Hepatocyte (in vitro differentiated cells): Measurements from ENCODE around the gene VCL. TPM values are rescaled to one million over a fixed set of nuclear protein-coding genes. Genes with fewer than 3 reads are reported as not detected.

Experiments used
- DNase-seq: peaks from one replicate; pipeline ENCODE4 v3.0.0-alpha.2; 2016; ENCODE audit warnings: low spot score
- H2AFZ ChIP-seq: fragments of 200-600 bp; sonication (generic); 2 replicates; pipeline ENCODE4 v1.6.0; 2016; ENCODE audit warnings: antibody characterized with exemption, mild to moderate bottlenecking
- H3K27ac ChIP-seq: fragments of 200-600 bp; sonication (generic); 2 replicates; pipeline ENCODE4 v1.5.1; 2016; ENCODE audit warnings: mild to moderate bottlenecking
- H3K27me3 ChIP-seq: fragments of 200-600 bp; sonication (generic); 2 replicates; pipeline ENCODE4 v1.6.1; 2016
- H3K36me3 ChIP-seq: fragments of 200-600 bp; sonication (generic); replicated peaks from 2 replicates; pipeline ENCODE4 v1.5.1; 2016; ENCODE audit warnings: low read depth; ENCODE audit not compliant: insufficient read depth
- H3K4me1 ChIP-seq: fragments of 200-600 bp; sonication (generic); 2 replicates; pipeline ENCODE4 v1.5.1; 2016; ENCODE audit warnings: mild to moderate bottlenecking, moderate library complexity; ENCODE audit not compliant: insufficient read depth
- H3K4me2 ChIP-seq: fragments of 200-600 bp; sonication (generic); 2 replicates; pipeline ENCODE4 v1.6.0; 2016
- H3K4me3 ChIP-seq: fragments of 200-600 bp; sonication (generic); 2 replicates; pipeline ENCODE4 v1.5.1; 2016; ENCODE audit warnings: mild to moderate bottlenecking
- H3K79me2 ChIP-seq: fragments of 200-600 bp; sonication (generic); 2 replicates; pipeline ENCODE4 v1.6.0; 2017; ENCODE audit warnings: mild to moderate bottlenecking
- H3K9me2 ChIP-seq: fragments of 200-600 bp; sonication (generic); replicated peaks from 2 replicates; pipeline ENCODE4 v1.6.0; 2017; ENCODE audit warnings: mild to moderate bottlenecking; ENCODE audit not compliant: insufficient read depth
- H3K9me3 ChIP-seq: fragments of 200-600 bp; sonication (generic); 2 replicates; pipeline ENCODE4 v1.5.1; 2016; ENCODE audit warnings: low read depth, mild to moderate bottlenecking
- H4K20me1 ChIP-seq: fragments of 200-600 bp; sonication (generic); 2 replicates; pipeline ENCODE4 v1.6.0; 2016; ENCODE audit warnings: mild to moderate bottlenecking; ENCODE audit not compliant: insufficient read depth, poor library complexity, severe bottlenecking
- CTCF ChIP-seq: fragments of 200-600 bp; sonication (generic); IDR thresholded peaks from 2 replicates; pipeline ENCODE4 v1.5.1; 2016; ENCODE audit warnings: antibody characterized with exemption, mild to moderate bottlenecking; ENCODE audit not compliant: poor library complexity
- EZH2 ChIP-seq: fragments of 200-600 bp; sonication (generic); IDR thresholded peaks from 2 replicates; pipeline ENCODE4 v1.6.1; 2016; ENCODE audit warnings: antibody characterized with exemption, mild to moderate bottlenecking, borderline replicate concordance
- EZH2phosphoT487 ChIP-seq: fragments of 200-600 bp; sonication (generic); IDR thresholded peaks from one replicate; pipeline ENCODE4 v1.6.1; 2018; ENCODE audit warnings: antibody characterized with exemption, mild to moderate bottlenecking, low read depth, moderate library complexity; ENCODE audit not compliant: unreplicated experiment, severe bottlenecking
- WGBS: methylation state at CpG from one replicate; pipeline ENCODE4 v1.1.6; 2016; ENCODE audit warnings: low lambda C conversion rate; ENCODE audit errors: missing lambda C conversion rate; 5-methylcytosine and 5-hydroxymethylcytosine counted together
- polyA plus RNA-seq: library from polyadenylated mRNA; unstranded; fragments of >200 nt; fragmentation: Nextera tagmentation; extraction: Ambion mirVana; gene quantifications from 2 replicates; pipeline ENCODE4 v1.2.1, GENCODE V29; 2016
- total RNA-seq: library from RNA; depleted of rRNA; stranded (reverse); fragments of >200 nt; gene quantifications from 2 replicates; pipeline ENCODE4 v1.2.3, GENCODE V29; 2014

VCL gene
- total and polyA plus RNA-seq, 2 experiments from 2014 or later = 60.8 to 93.4 TPM

GRCh38 chr10:74081941-74082718 is 84.2 kb downstream of the VCL start:
- Histone ChIP-seq H3K9me2 (no peaks in the 10 kb centered on the region), H2AFZ (no peak overlapping the region), H4K20me1 (no peaks in the 10 kb centered on the region), H3K36me3 (no peaks in the 10 kb centered on the region), H3K4me1 (peaks cover 4% of the 10 kb centered on the region), H3K4me3 (no peak overlapping the region), H3K27ac (no peak overlapping the region), H3K4me2 (no peak overlapping the region), H3K27me3 (no peaks in the 10 kb centered on the region), H3K79me2 (no peaks in the 10 kb centered on the region), H3K9me3 (no peaks in the 10 kb centered on the region)
- WGBS = 88% methylated on average over 5 of the region's 5 CpGs
- DNase-seq = no peak
- TF ChIP-seq EZH2phosphoT487 (no peak), EZH2 (no peak), CTCF (no peak)

GRCh38 chr10:74083304-74083703 is 85.4 kb downstream of the VCL start:
- Histone ChIP-seq H3K36me3 (no peaks in the 10 kb centered on the region), H3K79me2 (no peaks in the 10 kb centered on the region), H3K27me3 (no peaks in the 10 kb centered on the region), H4K20me1 (no peaks in the 10 kb centered on the region), H3K27ac (no peak overlapping the region), H3K4me3 (no peak overlapping the region), H2AFZ (no peak overlapping the region), H3K9me2 (no peaks in the 10 kb centered on the region), H3K4me1 (peaks cover 4% of the 10 kb centered on the region), H3K4me2 (no peak overlapping the region), H3K9me3 (no peaks in the 10 kb centered on the region)
- TF ChIP-seq CTCF = no peak
- no peak for TF ChIP-seq EZH2
- no peak for TF ChIP-seq EZH2phosphoT487
- 96% methylated on average over 2 of the region's 2 CpGs for WGBS
- no peak for DNase-seq

- Histone ChIP-seq H3K9me3 (no peaks in the 10 kb centered on the region), H3K4me3 (no peak overlapping the region), H3K4me2 (no peak overlapping the region), H2AFZ (no peak overlapping the region), H3K36me3 (no peaks in the 10 kb centered on the region), H3K79me2 (no peaks in the 10 kb centered on the region), H3K9me2 (no peaks in the 10 kb centered on the region), H3K4me1 (no peaks in the 10 kb centered on the region), H4K20me1 (no peaks in the 10 kb centered on the region), H3K27me3 (no peaks in the 10 kb centered on the region), H3K27ac (no peak overlapping the region)
- no peak for DNase-seq
- no peak for TF ChIP-seq EZH2phosphoT487
- no peak for TF ChIP-seq EZH2
- TF ChIP-seq CTCF = no peak
- 97% methylated on average over 3 of the region's 3 CpGs for WGBS
These were observed 87.0 kb downstream of the VCL start for GRCh38 chr10:74084955-74085354.

GRCh38 chr10:74086317-74086716 is 88.4 kb downstream of the VCL start:
- H3K4me3 ChIP-seq = no peak overlapping the region
- no peaks in the 10 kb centered on the region for H3K9me3 ChIP-seq
- TF ChIP-seq EZH2phosphoT487 (no peak), CTCF (no peak), EZH2 (no peak)
- no peaks in the 10 kb centered on the region for H3K27me3 ChIP-seq
- no peaks in the 10 kb centered on the region for H3K9me2 ChIP-seq
- H4K20me1 ChIP-seq = no peaks in the 10 kb centered on the region
- H3K27ac ChIP-seq = no peak overlapping the region
- no peak for DNase-seq
- H3K36me3 ChIP-seq = no peaks in the 10 kb centered on the region
- WGBS = 96% methylated on average over 2 of the region's 2 CpGs
- no peaks in the 10 kb centered on the region for H3K4me1 ChIP-seq
- H2AFZ ChIP-seq = no peak overlapping the region
- H3K4me2 ChIP-seq = no peak overlapping the region
- no peaks in the 10 kb centered on the region for H3K79me2 ChIP-seq
